DND-41 (cell line): ENCODE data around the gene CD276.

Source experiments
- ATAC-seq: fragments of 200-7000 bp; cut with Tn5 transposase; 3 replicates; pipeline ENCODE4 v1.9.1; 2021; ENCODE audit warnings: low read depth; ENCODE audit not compliant: insufficient read depth
- DNase-seq: peaks from one replicate; pipeline ENCODE4 v3.0.0-alpha.2; 2020
- H2AFZ ChIP-seq: 2 replicates; pipeline ENCODE4 v1.6.0; 2012; ENCODE audit warnings: low read depth, low read length
- H3K27ac ChIP-seq: 2 replicates; pipeline ENCODE4 v1.5.1; 2012; ENCODE audit warnings: low read length, inconsistent platforms
- H3K27me3 ChIP-seq: fragments of 200-600 bp; sonication (generic); 2 replicates; pipeline ENCODE4 v1.6.0; 2012; ENCODE audit warnings: low read length, mild to moderate bottlenecking, inconsistent platforms; ENCODE audit not compliant: insufficient read depth, poor library complexity
- H3K36me3 ChIP-seq: 2 replicates; pipeline ENCODE4 v1.5.1; 2012; ENCODE audit warnings: low read length, inconsistent platforms; ENCODE audit not compliant: insufficient read depth
- H3K4me1 ChIP-seq: 2 replicates; pipeline ENCODE4 v1.5.1; 2012; ENCODE audit warnings: mild to moderate bottlenecking, low read length; ENCODE audit not compliant: insufficient read depth
- H3K4me2 ChIP-seq: 2 replicates; pipeline ENCODE4 v1.6.0; 2012; ENCODE audit warnings: mild to moderate bottlenecking, moderate library complexity, low read length, inconsistent platforms; ENCODE audit not compliant: insufficient read depth
- H3K4me3 ChIP-seq, 2 experiments: fragments of 200-600 bp in 1 of 2; shearing (Covaris generic) in 1 of 2; 2 replicates each; pipeline ENCODE4 v1.5.1; 2012 to 2016; ENCODE audit warnings: inconsistent platforms in 2 of 2, low read length in 2 of 2, mild to moderate bottlenecking in 2 of 2, low read depth in 1 of 2, moderate library complexity in 1 of 2
- H3K79me2 ChIP-seq: 2 replicates; pipeline ENCODE4 v1.6.0; 2012; ENCODE audit warnings: low read length, inconsistent platforms; ENCODE audit not compliant: insufficient read depth
- H3K9ac ChIP-seq: 2 replicates; pipeline ENCODE4 v1.6.0; 2012; ENCODE audit warnings: low read depth, mild to moderate bottlenecking, inconsistent platforms, low read length, moderate library complexity
- H3K9me3 ChIP-seq: 2 replicates; pipeline ENCODE4 v1.5.1; 2012; ENCODE audit warnings: low read length, moderate library complexity, mild to moderate bottlenecking, inconsistent platforms; ENCODE audit not compliant: insufficient read depth, severe bottlenecking
- H4K20me1 ChIP-seq: 2 replicates; pipeline ENCODE4 v1.6.0; 2012; ENCODE audit warnings: low read length; ENCODE audit not compliant: insufficient read depth
- CTCF ChIP-seq: IDR thresholded peaks from 2 replicates; pipeline ENCODE4 v1.5.1; 2012; ENCODE audit warnings: borderline replicate concordance, low read length, moderate library complexity, mild to moderate bottlenecking; ENCODE audit not compliant: poor library complexity, severe bottlenecking; ENCODE audit errors: extremely low read depth
- EZH2 ChIP-seq: IDR thresholded peaks from 3 replicates; pipeline ENCODE4 v1.6.1; 2012; ENCODE audit warnings: borderline replicate concordance, low read depth, mild to moderate bottlenecking, moderate library complexity, low read length, inconsistent platforms; ENCODE audit not compliant: severe bottlenecking

CD276 gene

GRCh38 chr15:73714695-73715301, 30.6 kb downstream of the CD276 start:
- no peak for DNase-seq
- ATAC-seq = no peak
- Histone ChIP-seq H2AFZ (no peak overlapping the region), H3K9me3 (no peaks in the 10 kb centered on the region), H3K4me3 (no peak overlapping the region), H3K9ac (no peak overlapping the region), H3K79me2 (no peaks in the 10 kb centered on the region), H3K4me1 (no peaks in the 10 kb centered on the region), H3K4me2 (no peak overlapping the region), H4K20me1 (no peaks in the 10 kb centered on the region), H3K36me3 (no peaks in the 10 kb centered on the region), H3K27me3 (peaks cover 5% of the 10 kb centered on the region), H3K27ac (no peak overlapping the region)
- TF ChIP-seq CTCF (no peak), EZH2 (no peak)

- Histone ChIP-seq H3K9ac (no peak overlapping the region), H2AFZ (no peak overlapping the region), H3K9me3 (no peaks in the 10 kb centered on the region), H3K27ac (no peak overlapping the region), H3K4me3 (no peak overlapping the region), H3K36me3 (no peaks in the 10 kb centered on the region), H3K4me1 (no peaks in the 10 kb centered on the region), H4K20me1 (0 out of 2 replicates have a peak, but pooled peaks cover 3% of the 10 kb centered on the region), H3K4me2 (no peak overlapping the region), H3K27me3 (peaks cover 5% of the 10 kb centered on the region), H3K79me2 (no peaks in the 10 kb centered on the region)
- ATAC-seq (no peak), DNase-seq (no peak)
- no peak for TF ChIP-seq EZH2
- no peak for TF ChIP-seq CTCF
Observed at GRCh38 chr15:73715417-73715816, 31.2 kb downstream of the CD276 start.

DNA sequence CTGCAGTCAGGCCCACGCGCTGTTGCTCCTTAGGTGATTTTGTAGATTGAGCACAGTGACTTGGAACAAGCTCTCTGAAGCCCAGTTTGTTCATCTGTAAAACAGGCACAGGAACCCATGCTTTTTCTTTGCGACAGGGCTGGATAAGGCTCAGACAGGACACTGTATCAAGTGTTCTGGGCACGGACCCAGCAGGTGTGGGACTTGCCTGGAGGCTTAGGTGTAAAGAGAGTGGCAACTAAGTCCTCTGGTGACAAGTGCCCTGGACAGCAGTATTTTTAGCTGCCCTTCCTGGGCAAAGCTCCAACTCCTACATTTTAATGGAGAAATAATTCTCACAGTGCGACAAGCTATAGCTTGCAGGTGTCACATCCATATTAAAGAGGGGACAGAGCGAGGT, 32.2 kb downstream of the CD276 start:
- no peaks in the 10 kb centered on the region for H3K4me1 ChIP-seq
- H3K27ac ChIP-seq = no peak overlapping the region
- TF ChIP-seq CTCF (no peak), EZH2 (no peak)
- H3K27me3 ChIP-seq = peaks cover 8% of the 10 kb centered on the region
- H3K9me3 ChIP-seq = no peaks in the 10 kb centered on the region
- H4K20me1 ChIP-seq = 0 out of 2 replicates have a peak, but pooled peaks cover 3% of the 10 kb centered on the region
- DNase-seq (no peak), ATAC-seq (no peak)
- H3K36me3 ChIP-seq = no peaks in the 10 kb centered on the region
- no peaks in the 10 kb centered on the region for H3K79me2 ChIP-seq
- H3K4me3 ChIP-seq = no peak overlapping the region
- H3K9ac ChIP-seq = no peak overlapping the region
- no peak overlapping the region for H2AFZ ChIP-seq
- H3K4me2 ChIP-seq = no peak overlapping the region
